NT2/D1 (cell line): Measurements from ENCODE around the gene RREB1.

ENCODE experiments used
- YY1 ChIP-seq: IDR thresholded peaks from 2 replicates; pipeline ENCODE4 v1.6.1; 2011; ENCODE audit not compliant: insufficient read length, insufficient read depth
- ZNF274 ChIP-seq: IDR thresholded peaks from 2 replicates; pipeline ENCODE4 v1.6.1; 2011; ENCODE audit warnings: mild to moderate bottlenecking, low read depth, low read length

GRCh38 chr6:7078856-7079255 is 28.9 kb upstream of the RREB1 start:
- TF ChIP-seq ZNF274, result no peak
- TF ChIP-seq YY1, result no peak
